Fibroblast of skin of left biceps (primary cell): ENCODE results near the gene ORM2.

Experiments used
- DNase-seq, 2 experiments: peaks; one replicate each; pipeline ENCODE4 v3.0.0-alpha.2; 2013; ENCODE audit warnings: low read depth in 2 of 2

Gene ORM2

DNA sequence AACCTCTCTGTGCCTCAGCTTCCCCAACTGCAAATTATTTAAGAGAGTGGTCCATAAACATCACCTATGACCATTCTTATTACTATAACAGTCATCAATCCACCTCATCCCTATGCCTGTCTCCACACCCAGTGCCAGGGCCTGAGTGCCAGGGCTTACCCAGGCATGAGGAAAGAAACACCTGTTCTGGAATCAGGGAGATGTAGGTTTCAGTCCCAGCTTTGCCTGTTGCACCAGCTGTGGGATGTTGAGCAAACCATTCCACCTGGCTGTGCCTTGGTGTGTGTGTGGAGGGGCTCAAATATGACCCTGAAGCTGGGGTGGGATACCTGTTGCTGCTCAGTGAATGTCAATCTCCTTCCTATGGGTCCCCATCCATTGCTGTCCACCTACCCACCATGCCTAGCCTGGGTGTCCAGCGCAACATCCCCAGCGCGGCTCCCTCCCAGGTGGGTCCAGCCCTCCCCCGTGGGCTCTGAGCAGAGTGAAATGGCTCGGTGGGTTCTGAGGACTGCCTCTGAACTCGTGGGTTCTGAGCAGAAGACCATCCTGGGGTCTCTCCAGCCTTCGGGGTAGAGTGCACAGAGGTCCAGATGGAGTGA, 41.8 kb downstream of the ORM2 start:
- no peak for DNase-seq

DNA sequence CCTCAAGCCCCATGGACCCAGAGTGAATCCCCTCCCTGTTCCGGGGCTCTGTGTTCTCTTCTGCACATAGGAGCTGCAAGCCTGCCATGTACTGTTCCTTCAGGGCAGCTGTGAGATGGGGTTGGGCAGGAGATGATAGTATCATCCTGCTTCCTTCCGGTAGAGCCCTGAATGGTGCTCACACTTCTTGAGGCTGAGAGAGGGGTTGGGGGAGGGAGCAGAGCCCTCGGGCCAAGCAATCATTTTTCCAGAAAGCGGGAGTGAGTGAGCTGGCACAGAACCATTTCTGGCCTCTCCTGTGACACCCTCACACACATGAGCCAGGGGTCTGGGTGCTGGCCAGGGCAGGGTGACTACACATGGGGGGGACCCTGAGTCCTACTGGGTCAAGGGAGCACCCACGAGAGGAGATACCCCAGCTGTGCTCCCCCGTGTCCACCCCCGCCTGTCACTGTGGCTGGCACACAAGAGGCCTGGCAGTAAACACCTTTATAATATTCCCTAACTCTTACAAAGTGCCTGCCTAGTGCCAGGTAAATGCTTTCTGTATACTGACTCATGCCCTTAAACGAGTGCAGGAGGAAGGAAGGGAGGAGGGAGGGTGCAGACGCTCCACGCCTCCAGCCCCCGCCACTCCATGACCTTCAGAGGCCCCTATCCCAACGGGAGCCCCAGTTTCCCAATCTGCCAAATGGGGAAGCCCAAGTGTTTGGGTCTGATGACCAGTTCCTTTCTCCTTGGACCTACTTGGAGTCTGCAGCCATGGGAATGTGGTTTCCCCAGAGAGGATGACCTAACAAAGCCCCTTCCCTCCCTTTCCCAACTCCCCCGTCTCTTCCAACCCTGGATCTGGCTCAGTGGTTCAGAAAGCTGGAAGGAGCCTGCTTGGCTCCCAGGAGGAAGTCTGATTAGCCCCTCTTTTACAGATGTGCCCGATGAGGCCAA, 42.6 kb downstream of the ORM2 start:
- no peak for DNase-seq

DNA sequence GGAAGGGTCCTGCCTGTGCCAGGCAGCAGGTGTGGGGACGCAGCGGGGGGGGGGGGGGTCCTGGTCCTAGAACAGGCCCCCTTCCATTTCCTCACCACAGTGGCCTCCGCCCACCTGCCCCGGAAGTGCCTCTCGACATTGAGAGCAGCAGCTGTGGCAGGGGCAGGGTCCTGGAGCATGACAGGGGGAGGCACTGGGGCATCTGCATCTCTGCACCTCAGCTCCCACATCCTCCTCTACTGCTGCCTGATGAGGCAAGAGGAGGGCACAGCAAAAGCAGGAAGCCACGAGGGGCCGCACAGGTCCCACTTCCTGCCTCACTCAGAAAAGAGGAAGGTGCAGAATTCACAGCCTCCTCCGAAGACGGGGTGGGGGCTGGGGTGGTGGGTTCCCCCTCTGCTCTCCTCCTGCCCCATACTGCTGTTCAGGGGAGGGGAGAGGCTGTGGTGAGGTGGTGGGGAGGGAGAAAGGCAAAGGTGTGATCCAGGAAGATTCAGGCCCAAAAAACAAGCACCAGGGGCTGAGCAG, 43.3 kb downstream of the ORM2 start:
- no peak for DNase-seq

DNA sequence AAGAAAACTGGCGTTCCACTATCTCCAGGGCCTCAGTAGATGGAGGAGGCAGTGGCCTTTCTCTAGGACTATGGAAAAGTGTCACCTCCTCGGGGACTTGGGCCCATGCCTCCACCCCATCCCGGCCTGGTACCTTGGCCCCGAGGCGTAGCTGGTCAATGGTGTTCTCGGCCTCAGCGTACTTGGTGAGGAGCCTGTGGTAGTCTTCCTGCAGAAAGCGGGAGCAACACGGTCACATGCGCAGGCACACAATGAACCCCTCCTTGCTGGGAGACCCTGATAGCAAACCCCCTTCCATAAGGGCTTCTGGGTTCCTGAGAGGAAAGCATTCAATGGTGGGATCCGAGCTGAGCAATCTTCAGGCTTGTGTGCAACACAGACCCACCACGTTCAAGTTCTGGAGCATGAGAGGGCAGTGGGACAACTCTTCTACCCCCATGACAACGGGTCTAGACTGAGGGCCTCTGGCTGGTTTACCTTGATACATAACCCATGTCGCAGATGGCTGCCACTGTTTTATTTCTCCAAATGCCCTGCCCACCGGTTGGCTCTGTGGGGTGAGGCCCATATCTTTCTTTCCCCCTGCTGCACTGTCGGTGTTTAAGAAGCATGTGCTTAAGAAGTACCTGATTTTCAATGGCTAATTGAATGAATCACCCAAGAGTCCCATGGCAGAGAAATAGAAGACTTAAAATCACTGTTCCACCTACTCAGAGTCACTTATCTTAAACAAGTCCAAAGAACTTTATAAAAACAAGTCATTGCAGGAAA, 44.5 kb downstream of the ORM2 start:
- DNase-seq, result no peak

GRCh38 chr9:114374936-114375335, 45.3 kb downstream of the ORM2 start:
- DNase-seq, result no peak

DNA sequence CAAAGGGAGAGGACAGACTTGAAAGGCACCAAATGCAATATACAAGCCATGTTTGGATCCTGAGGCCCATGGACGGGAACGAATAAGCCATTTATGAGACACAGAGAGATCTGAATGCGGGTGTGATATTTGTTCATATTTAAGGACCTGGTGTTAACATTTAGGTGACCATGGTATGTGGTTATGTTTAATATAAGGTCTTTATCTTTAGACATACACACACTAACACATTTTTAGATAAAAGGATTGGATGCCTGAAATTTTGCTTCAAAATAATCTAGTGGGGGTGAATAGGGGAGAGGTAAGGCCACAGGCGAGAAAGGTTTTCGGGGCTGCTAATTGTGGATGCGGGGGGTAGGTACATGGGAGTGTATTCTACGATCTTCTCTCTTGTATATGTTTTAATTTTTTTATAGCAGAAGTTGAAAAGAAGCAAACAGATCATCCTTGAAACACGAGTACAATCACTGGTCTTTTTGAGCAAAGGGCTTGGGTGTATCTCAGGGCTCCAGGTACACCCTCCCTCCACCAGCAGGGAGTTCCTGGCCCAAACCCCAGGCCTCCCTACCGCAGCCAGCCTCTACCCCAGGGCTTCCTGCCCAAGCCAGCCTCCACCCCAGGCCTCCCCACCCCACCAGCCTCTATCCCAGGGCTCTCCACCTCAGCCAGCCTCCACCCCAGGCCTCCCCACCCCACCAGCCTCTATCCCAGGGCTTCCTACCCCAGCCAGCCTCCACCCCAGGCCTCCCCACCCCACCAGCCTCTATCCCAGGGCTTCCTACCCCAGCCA, 45.9 kb downstream of the ORM2 start:
- no peak for DNase-seq

GRCh38 chr9:114376586-114377445, 47.1 kb downstream of the ORM2 start:
- no peak for DNase-seq

GRCh38 chr9:114378016-114378415, 48.3 kb downstream of the ORM2 start:
- no peak for DNase-seq

GRCh38 chr9:114378883-114379282, 49.2 kb downstream of the ORM2 start:
- DNase-seq, result no peak
